ENCODE data around the gene NTSR1. TPM values are rescaled to one million over a fixed set of nuclear protein-coding genes. Genes with fewer than 3 reads are reported as not detected.

NTSR1 gene
- total and polyA plus RNA-seq, 4 donors: 0.03 to 0.33 (median 0.08) TPM; not detected in 1

GRCh38 chr20:62733891-62734290 lies 25.3 kb downstream of the NTSR1 start:
- no peak overlapping the region for H3K27ac ChIP-seq (ENCODE audit: low read depth in 1 of 2, low read length in 2 of 2)
- no peak overlapping the region for H3K4me3 ChIP-seq (ENCODE audit: low read depth in 1 of 3, low read length in 3 of 3)
- WGBS: 73% methylated on average over 18 of the region's 18 CpGs
- H3K9ac ChIP-seq (ENCODE audit: low read depth in 1 of 2, low read length in 2 of 2): no peak overlapping the region
- DNase-seq (ENCODE audit: low spot score): no peak
- H3K27me3 ChIP-seq (ENCODE audit: control insufficient read depth in 4 of 4, insufficient read depth in 4 of 4, low read length in 3 of 4): peaks cover 0 to 2% (median 0%) of the 10 kb centered on the region in 4 donors
- TF ChIP-seq EGR1 (IDR thresholded peaks at IDR 0.05; ENCODE audit: low read depth in 2 of 2) (no peak), GABPA (IDR thresholded peaks at IDR 0.05 in 1 of 2, conservative IDR thresholded peaks at IDR 0.05 in 1 of 2) (no peak), JUND (IDR thresholded peaks at IDR 0.05) (no peak)
- H3K4me1 ChIP-seq (ENCODE audit: control insufficient read depth in 4 of 4, insufficient read depth in 4 of 4, low read length in 3 of 4): no peaks in the 10 kb centered on the region
- H3K9me3 ChIP-seq (ENCODE audit: control insufficient read depth in 4 of 4, low read length in 3 of 4): no peaks in the 10 kb centered on the region
- H3K36me3 ChIP-seq (ENCODE audit: control insufficient read depth in 4 of 4, insufficient read depth in 3 of 4, low read depth in 1 of 4, low read length in 3 of 4): no peaks in the 10 kb centered on the region

DNA sequence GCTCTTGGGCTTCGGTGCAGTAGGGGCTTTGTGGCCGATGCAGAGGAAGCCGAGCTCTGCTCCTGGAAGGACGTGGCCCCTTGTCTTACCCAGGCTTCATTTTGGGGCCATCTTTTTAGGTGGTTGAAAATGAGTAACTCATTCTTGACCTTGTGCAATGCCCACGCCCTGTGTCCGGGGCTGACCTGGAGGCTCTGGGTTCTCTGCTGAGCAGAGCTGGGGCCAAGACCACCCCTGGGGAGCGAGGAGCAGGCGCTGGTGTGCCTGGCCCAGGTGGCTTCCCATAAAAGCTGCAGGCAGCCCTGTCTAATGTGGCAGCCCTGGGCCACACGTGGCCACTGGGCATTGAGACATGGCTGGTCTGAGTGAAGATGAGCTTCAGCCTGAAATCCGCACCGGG lies 25.7 kb downstream of the NTSR1 start:
- H3K9ac ChIP-seq (ENCODE audit: low read depth in 1 of 2, low read length in 2 of 2): no peak overlapping the region
- no peak for DNase-seq (ENCODE audit: low spot score)
- H3K4me1 ChIP-seq (ENCODE audit: control insufficient read depth in 4 of 4, insufficient read depth in 4 of 4, low read length in 3 of 4): no peaks in the 10 kb centered on the region
- no peaks in the 10 kb centered on the region for H3K9me3 ChIP-seq (ENCODE audit: control insufficient read depth in 4 of 4, low read length in 3 of 4)
- WGBS: 81% methylated on average over 11 of the region's 11 CpGs
- H3K4me3 ChIP-seq (ENCODE audit: low read depth in 1 of 3, low read length in 3 of 3): no peak overlapping the region
- H3K27me3 ChIP-seq (ENCODE audit: control insufficient read depth in 4 of 4, insufficient read depth in 4 of 4, low read length in 3 of 4): peaks cover 0 to 2% (median 0%) of the 10 kb centered on the region in 4 donors
- no peak for TF ChIP-seq SP1 (IDR thresholded peaks at IDR 0.05)
- no peak for TF ChIP-seq HNF4A (conservative IDR thresholded peaks at IDR 0.05)
- no peak for TF ChIP-seq RXRA (IDR thresholded peaks at IDR 0.05)
- TF ChIP-seq GABPA (IDR thresholded peaks at IDR 0.05 in 1 of 2, conservative IDR thresholded peaks at IDR 0.05 in 1 of 2): no peak
- no peak for TF ChIP-seq ATF3 (IDR thresholded peaks at IDR 0.05)
- TF ChIP-seq ZBTB33 (IDR thresholded peaks at IDR 0.05): no peak
- no peak for TF ChIP-seq HNF4G (IDR thresholded peaks at IDR 0.05)
- TF ChIP-seq TAF1 (conservative IDR thresholded peaks at IDR 0.05): no peak
- no peak for TF ChIP-seq REST (IDR thresholded peaks at IDR 0.05)
- TF ChIP-seq NR2F2 (IDR thresholded peaks at IDR 0.05): no peak
- no peak for TF ChIP-seq FOXA2 (IDR thresholded peaks at IDR 0.05)
- TF ChIP-seq EGR1 (IDR thresholded peaks at IDR 0.05; ENCODE audit: low read depth in 2 of 2): no peak
- TF ChIP-seq MAX (IDR thresholded peaks at IDR 0.05): no peak
- no peak for TF ChIP-seq FOXA1 (IDR thresholded peaks at IDR 0.05)
- no peak for TF ChIP-seq YY1 (IDR thresholded peaks at IDR 0.05)
- no peak for TF ChIP-seq CTCF (IDR thresholded peaks at IDR 0.05; ENCODE audit: low read depth, low read length, missing input control)
- TF ChIP-seq RAD21 (IDR thresholded peaks at IDR 0.05): no peak
- TF ChIP-seq JUND (IDR thresholded peaks at IDR 0.05): no peak
- no peaks in the 10 kb centered on the region for H3K36me3 ChIP-seq (ENCODE audit: control insufficient read depth in 4 of 4, insufficient read depth in 3 of 4, low read depth in 1 of 4, low read length in 3 of 4)
- H3K27ac ChIP-seq (ENCODE audit: low read depth in 1 of 2, low read length in 2 of 2): no peak overlapping the region
